GM12874 (cell line): ENCODE data around the gene RHBDD2.

ENCODE experiments used
- TF ChIP-seq, protein P1 (sequence below): IDR thresholded peaks from 2 replicates; pipeline ENCODE4 v1.5.1; 2011; ENCODE audit warnings: low read depth, mild to moderate bottlenecking, control low read depth, low read length, moderate library complexity; ENCODE audit not compliant: insufficient read depth

Gene RHBDD2

DNA sequence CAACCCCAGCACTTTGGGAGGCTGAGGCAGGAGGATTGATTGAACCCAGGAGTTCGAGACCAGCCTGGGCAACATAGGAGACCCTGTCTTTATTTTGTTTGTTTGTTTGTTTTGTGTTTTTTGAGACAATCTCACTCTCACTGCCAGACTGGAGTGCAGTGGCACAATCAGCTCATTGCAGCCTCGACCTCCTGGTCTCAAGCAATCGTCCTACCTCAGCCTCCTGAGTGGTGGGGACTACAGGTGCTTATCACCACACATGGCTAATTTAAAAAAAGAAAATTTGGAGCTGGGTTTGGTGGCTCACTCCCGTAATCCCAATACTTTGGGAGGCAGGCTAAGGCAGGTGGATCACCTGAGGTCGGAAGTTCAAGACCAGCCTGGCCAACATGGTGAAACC is 34.7 kb upstream of the RHBDD2 start:
- TF ChIP-seq, protein P1, sequence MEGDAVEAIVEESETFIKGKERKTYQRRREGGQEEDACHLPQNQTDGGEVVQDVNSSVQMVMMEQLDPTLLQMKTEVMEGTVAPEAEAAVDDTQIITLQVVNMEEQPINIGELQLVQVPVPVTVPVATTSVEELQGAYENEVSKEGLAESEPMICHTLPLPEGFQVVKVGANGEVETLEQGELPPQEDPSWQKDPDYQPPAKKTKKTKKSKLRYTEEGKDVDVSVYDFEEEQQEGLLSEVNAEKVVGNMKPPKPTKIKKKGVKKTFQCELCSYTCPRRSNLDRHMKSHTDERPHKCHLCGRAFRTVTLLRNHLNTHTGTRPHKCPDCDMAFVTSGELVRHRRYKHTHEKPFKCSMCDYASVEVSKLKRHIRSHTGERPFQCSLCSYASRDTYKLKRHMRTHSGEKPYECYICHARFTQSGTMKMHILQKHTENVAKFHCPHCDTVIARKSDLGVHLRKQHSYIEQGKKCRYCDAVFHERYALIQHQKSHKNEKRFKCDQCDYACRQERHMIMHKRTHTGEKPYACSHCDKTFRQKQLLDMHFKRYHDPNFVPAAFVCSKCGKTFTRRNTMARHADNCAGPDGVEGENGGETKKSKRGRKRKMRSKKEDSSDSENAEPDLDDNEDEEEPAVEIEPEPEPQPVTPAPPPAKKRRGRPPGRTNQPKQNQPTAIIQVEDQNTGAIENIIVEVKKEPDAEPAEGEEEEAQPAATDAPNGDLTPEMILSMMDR = no peak

DNA sequence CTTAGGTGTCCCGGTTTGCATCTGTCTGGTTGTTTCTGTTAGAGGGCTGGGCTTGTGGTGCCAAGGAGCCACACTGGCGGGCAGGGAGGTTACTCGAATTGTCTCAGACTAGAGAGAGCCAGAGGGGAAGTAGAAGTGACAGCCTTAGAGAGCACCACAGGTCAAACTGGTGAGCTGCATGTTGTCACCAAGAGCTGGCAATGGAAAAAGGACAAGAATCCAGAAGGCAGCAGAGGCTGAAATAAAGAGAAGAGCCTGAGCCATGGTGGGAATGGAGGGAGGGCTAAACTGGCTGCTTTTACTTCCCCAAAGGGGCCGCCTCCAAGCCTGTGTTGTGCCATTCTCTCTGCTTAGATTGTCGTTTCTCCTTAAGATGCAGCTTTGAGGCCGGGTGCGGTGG is 31.1 kb upstream of the RHBDD2 start:
- TF ChIP-seq, protein P1 = no peak

DNA sequence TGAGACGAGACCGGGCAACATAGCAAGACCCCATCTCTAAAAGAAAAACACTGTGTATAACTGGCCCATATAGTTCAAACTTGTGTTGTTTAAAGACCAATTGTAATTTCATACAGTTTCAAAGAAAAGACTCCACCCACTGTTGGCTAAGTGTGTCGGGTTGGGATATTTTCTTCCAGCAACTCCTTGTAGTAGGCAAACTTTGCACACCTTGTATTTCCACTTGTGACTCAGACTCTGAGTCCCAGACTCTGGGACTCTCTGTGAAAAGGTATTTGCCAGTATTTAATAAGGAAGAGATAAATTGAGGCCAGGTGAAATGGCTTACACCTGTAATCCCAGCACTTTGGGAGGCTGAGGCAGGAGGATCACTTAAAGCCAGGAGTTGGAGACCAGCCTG is 29.3 kb upstream of the RHBDD2 start:
- TF ChIP-seq, protein P1 = no peak

DNA sequence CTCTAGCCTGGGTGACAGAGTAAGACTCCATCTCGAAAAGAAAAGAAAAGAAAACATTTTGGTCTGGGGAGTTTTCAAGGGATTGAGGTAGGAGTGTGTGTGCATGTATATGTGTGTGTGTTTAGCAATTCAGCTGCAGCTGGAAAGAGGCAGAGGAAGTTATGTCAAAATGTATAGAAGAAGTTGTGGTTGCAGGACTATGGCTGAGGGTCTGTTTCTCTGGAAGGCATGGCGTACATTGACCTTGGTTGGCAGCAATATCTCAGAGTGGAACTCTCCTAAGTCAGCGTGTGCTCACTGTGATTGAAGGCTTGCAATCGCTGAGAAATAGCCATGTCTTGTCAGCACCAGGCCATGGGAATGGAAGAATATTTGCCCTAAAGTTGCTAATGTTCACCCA is 28.6 kb upstream of the RHBDD2 start:
- TF ChIP-seq, protein P1 = no peak

DNA sequence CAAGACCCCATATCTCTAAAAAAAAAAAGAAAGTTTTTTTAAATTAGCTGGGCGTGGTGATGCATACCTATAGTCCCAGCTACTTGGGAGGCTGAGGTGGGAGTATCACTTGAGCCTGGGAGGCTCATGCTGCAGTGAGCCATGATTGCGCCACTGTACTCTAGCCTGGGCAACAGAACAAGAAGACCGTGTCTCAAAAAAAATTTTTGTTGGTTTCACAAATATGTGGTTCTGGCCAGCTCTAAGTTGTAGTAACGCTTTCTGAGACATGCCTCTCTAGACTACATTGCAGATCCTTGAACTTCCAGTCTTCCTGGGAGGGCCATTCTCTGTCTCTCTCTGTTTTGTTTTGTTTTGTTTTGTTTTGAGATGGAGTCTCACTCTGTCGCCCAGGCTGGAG is 24.6 kb upstream of the RHBDD2 start:
- TF ChIP-seq, protein P1 = no peak

DNA sequence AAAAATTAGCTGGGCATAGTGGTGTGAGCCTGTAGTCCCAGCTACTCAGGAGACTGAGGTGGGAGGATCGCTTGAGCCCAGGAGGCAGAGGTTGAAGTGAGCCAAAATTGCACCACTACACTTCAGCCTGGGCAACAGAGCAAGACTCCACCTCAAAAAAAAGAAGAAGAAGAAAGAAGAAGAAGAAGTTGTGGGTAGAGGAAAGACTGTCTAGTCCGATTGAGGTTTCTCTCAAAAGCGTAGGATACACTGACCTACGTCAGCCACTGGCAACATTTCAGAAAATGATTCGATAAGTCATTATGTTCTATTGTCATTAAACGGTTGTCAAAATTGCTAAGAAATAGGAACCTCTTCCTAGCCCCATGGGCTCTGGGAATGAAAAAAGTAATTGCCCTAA is 22.3 kb upstream of the RHBDD2 start:
- TF ChIP-seq, protein P1 = no peak

DNA sequence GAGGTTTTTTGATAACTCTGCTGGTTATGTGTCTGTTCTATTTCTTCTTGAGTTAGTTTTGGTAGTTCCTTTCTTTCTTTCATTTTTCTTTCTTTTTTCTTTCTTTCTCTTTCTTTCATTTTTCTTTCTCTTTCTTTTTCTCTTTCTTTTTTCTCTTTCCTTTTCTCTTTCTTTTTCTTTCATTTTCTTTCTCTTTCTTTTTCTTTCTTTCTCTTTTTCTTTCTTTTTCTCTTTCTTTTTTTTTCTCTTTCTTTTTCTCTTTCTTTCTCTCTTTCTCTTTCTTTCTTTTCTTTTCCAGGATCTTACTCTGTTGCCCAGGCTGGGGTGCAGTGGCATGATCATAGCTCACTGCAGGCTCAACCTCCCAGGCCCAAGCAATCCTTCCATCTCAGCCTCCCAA is 20.4 kb upstream of the RHBDD2 start:
- TF ChIP-seq, protein P1 = no peak

DNA sequence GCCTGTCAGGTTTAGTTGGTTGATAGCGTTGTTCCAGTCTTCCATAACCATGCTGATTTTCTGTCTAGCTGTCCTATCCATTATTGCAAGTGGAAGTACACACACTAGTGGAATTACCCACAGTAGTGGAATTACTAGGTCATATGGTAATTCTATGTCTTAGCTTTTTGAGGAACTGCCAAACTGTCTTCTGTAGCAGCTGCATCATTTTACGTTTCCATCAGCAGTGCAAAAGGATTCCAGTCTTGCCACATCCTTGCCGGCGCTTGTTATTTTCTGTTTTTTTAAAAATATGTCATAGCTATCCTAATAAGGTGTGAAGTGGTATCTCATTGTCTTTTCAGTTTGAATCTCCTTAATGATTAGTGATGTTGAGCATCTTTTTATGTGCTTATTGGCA is 17.2 kb upstream of the RHBDD2 start:
- TF ChIP-seq, protein P1 = no peak
